GM12878 (cell line): ENCODE data around the gene SMAD1. TPM values are rescaled to one million over a fixed set of nuclear protein-coding genes. Genes with fewer than 3 reads are reported as not detected.

Experiments
- ASH2L ChIP-seq: fragments of 300-600, 200-600 bp; sonication (generic); IDR thresholded peaks from 2 replicates; pipeline ENCODE4 v1.6.1; 2017; ENCODE audit warnings: low read depth, mild to moderate bottlenecking, borderline replicate concordance
- BACH1 ChIP-seq: fragments of 450-650 bp; IDR thresholded peaks from 2 replicates; pipeline ENCODE4 v1.6.1; 2017; ENCODE audit warnings: mild to moderate bottlenecking, borderline replicate concordance
- CHD4 ChIP-seq: fragments of 200-600 bp; sonication (generic); IDR thresholded peaks from 2 replicates; pipeline ENCODE4 v1.6.1; 2016; ENCODE audit warnings: mild to moderate bottlenecking
- CREB1 ChIP-seq: IDR thresholded peaks from 2 replicates; pipeline ENCODE4 v1.6.1; 2012; ENCODE audit warnings: low read depth, mild to moderate bottlenecking, inconsistent platforms
- ESRRA ChIP-seq: IDR thresholded peaks from 2 replicates; pipeline ENCODE4 v1.6.1; 2012; ENCODE audit warnings: mild to moderate bottlenecking, low read length, improper control_type of control experiment
- GABPA ChIP-seq: IDR thresholded peaks from 2 replicates; pipeline ENCODE4 v1.6.1; 2014; ENCODE audit warnings: antibody characterized with exemption, low read depth, mild to moderate bottlenecking, inconsistent platforms
- JUND ChIP-seq: IDR thresholded peaks from 2 replicates; pipeline ENCODE4 v1.6.1; 2012; ENCODE audit warnings: low read depth, mild to moderate bottlenecking, low read length, improper control_type of control experiment, moderate library complexity
- KAT2A ChIP-seq: conservative IDR thresholded peaks from 2 replicates; pipeline ENCODE4 v1.6.1; 2011; ENCODE audit warnings: low read depth, low read length; ENCODE audit not compliant: control insufficient read depth
- MEF2B ChIP-seq: fragments of 450-650 bp; IDR thresholded peaks from 2 replicates; pipeline ENCODE4 v1.6.1; 2018; ENCODE audit warnings: mild to moderate bottlenecking, moderate library complexity; ENCODE audit not compliant: partially characterized antibody, poor library complexity, severe bottlenecking
- MTA3 ChIP-seq: IDR thresholded peaks from 2 replicates; pipeline ENCODE4 v1.6.1; 2012; ENCODE audit warnings: low read length, inconsistent platforms, borderline replicate concordance
- RAD21 ChIP-seq: IDR thresholded peaks from 2 replicates; pipeline ENCODE4 v1.6.1; 2011; ENCODE audit warnings: mild to moderate bottlenecking, low read depth, low read length, moderate library complexity; ENCODE audit not compliant: insufficient read depth
- RAD51 ChIP-seq: fragments of 450-650 bp; IDR thresholded peaks from 2 replicates; pipeline ENCODE4 v1.6.1; 2016; ENCODE audit warnings: moderate library complexity, mild to moderate bottlenecking, inconsistent platforms
- RUNX3 ChIP-seq: IDR thresholded peaks from 2 replicates; pipeline ENCODE4 v1.6.1; 2012; ENCODE audit warnings: low read length, inconsistent platforms
- STAT1 ChIP-seq: fragments of 450-650 bp; conservative IDR thresholded peaks from 2 replicates; pipeline ENCODE4 v1.6.1; 2014; ENCODE audit warnings: antibody characterized with exemption, mild to moderate bottlenecking
- TARDBP ChIP-seq: IDR thresholded peaks from 2 replicates; pipeline ENCODE4 v1.6.1; 2016; ENCODE audit warnings: borderline replicate concordance
- TCF12 ChIP-seq: IDR thresholded peaks from 2 replicates; pipeline ENCODE4 v1.6.1; 2011; ENCODE audit warnings: low read depth, mild to moderate bottlenecking, low read length
- WRNIP1 ChIP-seq: IDR thresholded peaks from 2 replicates; pipeline ENCODE4 v1.6.1; 2011; ENCODE audit warnings: low read depth, low read length, improper control_type of control experiment, borderline replicate concordance
- YY1 ChIP-seq: IDR thresholded peaks from 2 replicates; pipeline ENCODE4 v1.6.1; 2011; ENCODE audit warnings: low read depth, mild to moderate bottlenecking, low read length
- ZNF24 ChIP-seq: fragments of 450-650 bp; IDR thresholded peaks from 2 replicates; pipeline ENCODE4 v1.6.1; 2017; ENCODE audit warnings: antibody characterized with exemption, mild to moderate bottlenecking
- ZNF622 ChIP-seq: fragments of 450-650 bp; IDR thresholded peaks from 2 replicates; pipeline ENCODE4 v1.6.1; 2017; ENCODE audit warnings: mild to moderate bottlenecking, inconsistent platforms
- polyA plus RNA-seq, 11 experiments: library from polyadenylated mRNA; depleted of rRNA in 4 of 11; unstranded in 6 of 11; stranded (reverse) in 5 of 11; fragments of >200 nt; fragmentation: Nextera tagmentation in 4 of 11; fragmentation: Illumina TruSeq in 1 of 11; extraction: Ambion mirVana in 4 of 11; extraction: Trizol in 1 of 11; gene quantifications; 1 replicate in 1 of 11; 2 replicates in 10 of 11; pipeline versions ENCODE4 v1.2.1 to v1.2.3, GENCODE V29; 2011 to 2016; ENCODE audit warnings: inconsistent platforms in 2 of 11, missing spikeins in 2 of 11, low read depth in 1 of 11
- total RNA-seq, 4 experiments: library from RNA; depleted of rRNA in 3 of 4; stranded (reverse); fragments of >200 nt in 3 of 4; fragmentation: Illumina TruSeq in 1 of 4; extraction: Trizol in 1 of 4; gene quantifications; 2 replicates each; pipeline versions ENCODE4 v1.2.1 to v1.2.3, GENCODE V29; 2013 to 2021
- TF ChIP-seq, protein P1 (sequence below): fragments of 450-650 bp; IDR thresholded peaks from 2 replicates; pipeline ENCODE4 v1.6.1; 2017; ENCODE audit warnings: mild to moderate bottlenecking, moderate library complexity
- TF ChIP-seq, protein P2 (sequence below): fragments of 450-650 bp; IDR thresholded peaks from 2 replicates; pipeline ENCODE4 v1.6.1; 2016; ENCODE audit warnings: mild to moderate bottlenecking
- TF ChIP-seq, protein P3 (sequence below): fragments of 450-650 bp; IDR thresholded peaks from 2 replicates; pipeline ENCODE4 v1.6.1; 2016; ENCODE audit warnings: mild to moderate bottlenecking

The SMAD1 gene
- total and polyA plus RNA-seq, 10 of the 15 experiments (the other 5 are each of a cell fraction or from before 2014, with no cell fraction given), result 0.29 to 17.5 (median 13.6) TPM

DNA sequence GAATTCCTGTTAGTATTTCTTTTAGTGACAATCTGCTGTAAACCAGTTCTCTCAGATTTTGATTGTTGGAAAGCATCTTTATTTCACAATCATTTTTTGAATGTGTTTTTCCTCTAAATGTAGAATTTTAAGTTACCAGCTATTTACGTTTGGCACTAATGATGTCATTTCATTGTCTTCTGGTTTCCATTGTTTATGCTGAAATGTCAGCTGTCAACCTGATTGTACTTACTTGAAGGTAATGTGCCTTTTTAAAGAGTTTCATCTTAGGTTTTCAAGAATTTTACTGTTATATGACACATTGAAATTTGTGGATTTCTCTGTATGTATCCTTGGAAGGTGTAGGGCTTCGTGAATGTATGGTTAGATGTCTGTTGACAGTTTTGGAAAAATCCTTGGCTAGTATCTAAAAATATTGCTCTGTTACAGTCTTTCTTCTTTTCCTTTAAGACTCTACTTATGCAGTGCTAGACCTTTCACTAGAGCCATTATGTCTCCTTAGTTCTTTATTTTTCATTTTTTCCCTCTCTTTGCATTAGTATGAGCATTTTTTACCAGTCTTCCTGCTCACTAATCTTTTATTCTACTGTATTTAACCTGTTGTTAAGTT lies 30.4 kb downstream of the SMAD1 start (continued):
- TF ChIP-seq WRNIP1 (no peak), STAT1 (no peak), ESRRA (no peak), BACH1 (no peak), TARDBP (no peak), GABPA (no peak), MTA3 (no peak), JUND (no peak), RAD21 (no peak), CHD4 (no peak), ASH2L (no peak), ZNF24 (peak; percentile 36; the same call in 1 of the 2 replicates), TCF12 (no peak), RUNX3 (peak; percentile 40; the same call in 1 of the 2 replicates), RAD51 (no peak), KAT2A (no peak), MEF2B (no peak), CREB1 (no peak), ZNF622 (no peak), YY1 (no peak)
- TF ChIP-seq, protein P1, sequence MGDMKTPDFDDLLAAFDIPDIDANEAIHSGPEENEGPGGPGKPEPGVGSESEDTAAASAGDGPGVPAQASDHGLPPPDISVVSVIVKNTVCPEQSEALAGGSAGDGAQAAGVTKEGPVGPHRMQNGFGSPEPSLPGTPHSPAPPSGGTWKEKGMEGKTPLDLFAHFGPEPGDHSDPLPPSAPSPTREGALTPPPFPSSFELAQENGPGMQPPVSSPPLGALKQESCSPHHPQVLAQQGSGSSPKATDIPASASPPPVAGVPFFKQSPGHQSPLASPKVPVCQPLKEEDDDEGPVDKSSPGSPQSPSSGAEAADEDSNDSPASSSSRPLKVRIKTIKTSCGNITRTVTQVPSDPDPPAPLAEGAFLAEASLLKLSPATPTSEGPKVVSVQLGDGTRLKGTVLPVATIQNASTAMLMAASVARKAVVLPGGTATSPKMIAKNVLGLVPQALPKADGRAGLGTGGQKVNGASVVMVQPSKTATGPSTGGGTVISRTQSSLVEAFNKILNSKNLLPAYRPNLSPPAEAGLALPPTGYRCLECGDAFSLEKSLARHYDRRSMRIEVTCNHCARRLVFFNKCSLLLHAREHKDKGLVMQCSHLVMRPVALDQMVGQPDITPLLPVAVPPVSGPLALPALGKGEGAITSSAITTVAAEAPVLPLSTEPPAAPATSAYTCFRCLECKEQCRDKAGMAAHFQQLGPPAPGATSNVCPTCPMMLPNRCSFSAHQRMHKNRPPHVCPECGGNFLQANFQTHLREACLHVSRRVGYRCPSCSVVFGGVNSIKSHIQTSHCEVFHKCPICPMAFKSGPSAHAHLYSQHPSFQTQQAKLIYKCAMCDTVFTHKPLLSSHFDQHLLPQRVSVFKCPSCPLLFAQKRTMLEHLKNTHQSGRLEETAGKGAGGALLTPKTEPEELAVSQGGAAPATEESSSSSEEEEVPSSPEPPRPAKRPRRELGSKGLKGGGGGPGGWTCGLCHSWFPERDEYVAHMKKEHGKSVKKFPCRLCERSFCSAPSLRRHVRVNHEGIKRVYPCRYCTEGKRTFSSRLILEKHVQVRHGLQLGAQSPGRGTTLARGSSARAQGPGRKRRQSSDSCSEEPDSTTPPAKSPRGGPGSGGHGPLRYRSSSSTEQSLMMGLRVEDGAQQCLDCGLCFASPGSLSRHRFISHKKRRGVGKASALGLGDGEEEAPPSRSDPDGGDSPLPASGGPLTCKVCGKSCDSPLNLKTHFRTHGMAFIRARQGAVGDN, result no peak
- TF ChIP-seq, protein P2, sequence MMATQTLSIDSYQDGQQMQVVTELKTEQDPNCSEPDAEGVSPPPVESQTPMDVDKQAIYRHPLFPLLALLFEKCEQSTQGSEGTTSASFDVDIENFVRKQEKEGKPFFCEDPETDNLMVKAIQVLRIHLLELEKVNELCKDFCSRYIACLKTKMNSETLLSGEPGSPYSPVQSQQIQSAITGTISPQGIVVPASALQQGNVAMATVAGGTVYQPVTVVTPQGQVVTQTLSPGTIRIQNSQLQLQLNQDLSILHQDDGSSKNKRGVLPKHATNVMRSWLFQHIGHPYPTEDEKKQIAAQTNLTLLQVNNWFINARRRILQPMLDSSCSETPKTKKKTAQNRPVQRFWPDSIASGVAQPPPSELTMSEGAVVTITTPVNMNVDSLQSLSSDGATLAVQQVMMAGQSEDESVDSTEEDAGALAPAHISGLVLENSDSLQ, result no peak
- TF ChIP-seq, protein P3, sequence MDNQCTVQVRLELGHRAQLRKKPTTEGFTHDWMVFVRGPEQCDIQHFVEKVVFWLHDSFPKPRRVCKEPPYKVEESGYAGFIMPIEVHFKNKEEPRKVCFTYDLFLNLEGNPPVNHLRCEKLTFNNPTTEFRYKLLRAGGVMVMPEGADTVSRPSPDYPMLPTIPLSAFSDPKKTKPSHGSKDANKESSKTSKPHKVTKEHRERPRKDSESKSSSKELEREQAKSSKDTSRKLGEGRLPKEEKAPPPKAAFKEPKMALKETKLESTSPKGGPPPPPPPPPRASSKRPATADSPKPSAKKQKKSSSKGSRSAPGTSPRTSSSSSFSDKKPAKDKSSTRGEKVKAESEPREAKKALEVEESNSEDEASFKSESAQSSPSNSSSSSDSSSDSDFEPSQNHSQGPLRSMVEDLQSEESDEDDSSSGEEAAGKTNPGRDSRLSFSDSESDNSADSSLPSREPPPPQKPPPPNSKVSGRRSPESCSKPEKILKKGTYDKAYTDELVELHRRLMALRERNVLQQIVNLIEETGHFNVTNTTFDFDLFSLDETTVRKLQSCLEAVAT, result no peak
